HG02798 (cell line): ENCODE results near the gene TMEM161A.
"Not testable (repeated sequence)": the region's sequence is repeated elsewhere in the genome, so short reads cannot be mapped to it uniquely, and the experiment has no call there.

Source experiments
- ATAC-seq: cut with Tn5 transposase; IDR thresholded peaks from one replicate; pipeline ENCODE4 v1.9.1; 2021; ENCODE audit warnings: mild to moderate bottlenecking; ENCODE audit not compliant: unreplicated experiment, poor library complexity

The TMEM161A gene

GRCh38 chr19:19126102-19126501 lies 12.2 kb downstream of the TMEM161A start:
- ATAC-seq, result no peak

GRCh38 chr19:19123386-19123785 lies 14.9 kb downstream of the TMEM161A start:
- ATAC-seq, result no peak

GRCh38 chr19:19122902-19123301 lies 15.4 kb downstream of the TMEM161A start:
- ATAC-seq, result no peak

GRCh38 chr19:19121371-19121770 lies 16.9 kb downstream of the TMEM161A start:
- no peak for ATAC-seq

GRCh38 chr19:19120308-19121231 lies 17.7 kb downstream of the TMEM161A start:
- ATAC-seq, result no peak

GRCh38 chr19:19119325-19120237 lies 18.7 kb downstream of the TMEM161A start:
- no peak for ATAC-seq

- ATAC-seq, result no peak
Measured at GRCh38 chr19:19115954-19116353, 22.3 kb downstream of the TMEM161A start.

- ATAC-seq, result no peak
Measured at GRCh38 chr19:19113040-19113626, 25.1 kb downstream of the TMEM161A start.

- no peak for ATAC-seq
Measured at GRCh38 chr19:19111967-19112580, 26.2 kb downstream of the TMEM161A start.

GRCh38 chr19:19111136-19111835 lies 27.0 kb downstream of the TMEM161A start:
- no peak for ATAC-seq

- no peak for ATAC-seq
Measured at GRCh38 chr19:19110410-19111135, 27.7 kb downstream of the TMEM161A start.

GRCh38 chr19:19109601-19110000 lies 28.7 kb downstream of the TMEM161A start:
- ATAC-seq, result no peak

- ATAC-seq, result no peak
Measured at GRCh38 chr19:19107654-19108053, 30.6 kb downstream of the TMEM161A start.

- not testable (repeated sequence) for ATAC-seq
Measured at GRCh38 chr19:19106938-19107337, 31.3 kb downstream of the TMEM161A start.

GRCh38 chr19:19106056-19106551 lies 32.2 kb downstream of the TMEM161A start:
- no peak for ATAC-seq

GRCh38 chr19:19105365-19106055 lies 32.8 kb downstream of the TMEM161A start:
- ATAC-seq, result no peak

GRCh38 chr19:19103167-19103566 lies 35.1 kb downstream of the TMEM161A start:
- ATAC-seq, result no peak

- ATAC-seq, result not testable (repeated sequence)
Measured at GRCh38 chr19:19102566-19102965, 35.7 kb downstream of the TMEM161A start.
